SK-N-SH (cell line): ENCODE data around the gene ZC3H8. TPM values are rescaled to one million over a fixed set of nuclear protein-coding genes. Genes with fewer than 3 reads are reported as not detected.

Experiments used
- CTCF ChIA-PET: fragments of 300-600, 350-600 bp; formaldehyde crosslinking; extraction: SDS; loops from one replicate; lab custom pipeline; 2021; lab: Yijun Ruan, JAX
- POLR2A ChIA-PET: fragments of 350-600 bp; sonication (Branson Sonifier 250); formaldehyde crosslinking; extraction: SDS; loops from one replicate; lab custom pipeline; 2020; ENCODE audit warnings: antibody characterized with exemption, inconsistent platforms; lab: Yijun Ruan, JAX
- DNase-seq: peaks from one replicate; pipeline ENCODE4 v3.0.0; 2012
- H2AFZ ChIP-seq: fragments of 200-600 bp; sonication (generic); 2 replicates; pipeline ENCODE4 v1.8.1; 2016; ENCODE audit warnings: antibody characterized with exemption, mild to moderate bottlenecking, low read depth
- H3F3A ChIP-seq: fragments of 200-600 bp; sonication (generic); replicated peaks from 2 replicates; pipeline ENCODE3; 2016; ENCODE audit warnings: antibody characterized with exemption, mild to moderate bottlenecking; ENCODE audit not compliant: insufficient read depth
- H3K27ac ChIP-seq, 2 experiments: fragments of 200-500 bp in 1 of 2; fragments of 200-600 bp in 1 of 2; sonication (Bioruptor generic) in 1 of 2; sonication (generic), shearing (Covaris generic) in 1 of 2; 2 replicates each; pipeline versions ENCODE4 v1.5.1 to v1.6.1; 2014 to 2016; ENCODE audit warnings: low read depth in 2 of 2, inconsistent platforms in 1 of 2, low read length in 1 of 2, mild to moderate bottlenecking in 1 of 2, mixed read lengths in 1 of 2
- H3K27me3 ChIP-seq: fragments of 200-600 bp; sonication (generic), shearing (Covaris generic); 2 replicates; pipeline ENCODE4 v1.6.1; 2016; ENCODE audit warnings: mixed run types; ENCODE audit not compliant: insufficient read depth
- H3K36me3 ChIP-seq, 2 experiments: fragments of 200-500 bp in 1 of 2; fragments of 200-600 bp in 1 of 2; sonication (Bioruptor generic) in 1 of 2; sonication (generic) in 1 of 2; replicated peaks in 1 of 2; 2 replicates each; pipeline versions ENCODE3 to v1.5.1; 2014 to 2016; ENCODE audit warnings: low read length in 1 of 2, mild to moderate bottlenecking in 1 of 2; ENCODE audit not compliant: insufficient read depth in 2 of 2, control insufficient read depth in 1 of 2
- H3K4me1 ChIP-seq, 2 experiments: fragments of 200-500 bp in 1 of 2; fragments of 200-600 bp in 1 of 2; sonication (Bioruptor generic) in 1 of 2; sonication (generic), shearing (Covaris generic) in 1 of 2; 2 replicates each; pipeline versions ENCODE4 v1.5.1 to v1.6.1; 2014 to 2016; ENCODE audit warnings: low read depth in 1 of 2, low read length in 1 of 2, mixed run types in 1 of 2; ENCODE audit not compliant: insufficient read depth in 2 of 2, control insufficient read depth in 1 of 2
- H3K4me2 ChIP-seq: fragments of 200-600 bp; sonication (generic), shearing (Covaris generic); 2 replicates; pipeline ENCODE4 v1.6.1; 2017; ENCODE audit warnings: mixed run types
- H3K4me3 ChIP-seq, 2 experiments: fragments of 200-500 bp in 1 of 2; fragments of 200-600 bp in 1 of 2; sonication (Bioruptor generic) in 1 of 2; sonication (generic), shearing (Covaris generic) in 1 of 2; 2 replicates each; pipeline versions ENCODE4 v1.5.1 to v1.8.1; 2014 to 2016; ENCODE audit warnings: low read depth in 2 of 2, inconsistent platforms in 1 of 2, low read length in 1 of 2, mild to moderate bottlenecking in 1 of 2, mixed read lengths in 1 of 2, moderate library complexity in 1 of 2
- H3K79me2 ChIP-seq: fragments of 200-600 bp; sonication (generic); 2 replicates; pipeline ENCODE4 v1.8.1; 2017; ENCODE audit warnings: mild to moderate bottlenecking; ENCODE audit not compliant: insufficient read depth
- H3K9ac ChIP-seq: fragments of 200-600 bp; sonication (generic); 2 replicates; pipeline ENCODE4 v1.6.1; 2017; ENCODE audit warnings: mixed run types
- H3K9me2 ChIP-seq: fragments of 200-600 bp; sonication (generic); 2 replicates; pipeline ENCODE4 v1.6.1; 2017; ENCODE audit warnings: mixed run types
- H3K9me3 ChIP-seq: fragments of 200-600 bp; sonication (generic); 2 replicates; pipeline ENCODE4 v1.6.1; 2017; ENCODE audit warnings: mixed run types, mild to moderate bottlenecking, moderate library complexity
- H4K20me1 ChIP-seq: fragments of 200-600 bp; sonication (generic); 2 replicates; pipeline ENCODE4 v1.6.1; 2017; ENCODE audit warnings: mild to moderate bottlenecking, mixed run types; ENCODE audit not compliant: insufficient read depth
- CTCF ChIP-seq: fragments of 200-600 bp; sonication (generic); IDR thresholded peaks from 2 replicates; pipeline ENCODE4 v1.6.1; 2017; ENCODE audit warnings: antibody characterized with exemption, mild to moderate bottlenecking, moderate library complexity
- ELF1 ChIP-seq: IDR thresholded peaks from 2 replicates; pipeline ENCODE4 v1.4.0; 2012
- EP300 ChIP-seq, 2 experiments: IDR thresholded peaks; 2 replicates each; pipeline versions ENCODE4 v1.4.0 to v1.6.1; 2012; ENCODE audit warnings: borderline replicate concordance in 1 of 2, low read depth in 1 of 2, low read length in 1 of 2
- EZH2phosphoT487 ChIP-seq: fragments of 200-600 bp; sonication (generic); IDR thresholded peaks from 2 replicates; pipeline ENCODE4 v1.6.1; 2017; ENCODE audit warnings: low read depth, mixed run types, mild to moderate bottlenecking, antibody characterized with exemption, moderate library complexity, borderline replicate concordance
- FOXM1 ChIP-seq: IDR thresholded peaks from 2 replicates; pipeline ENCODE4 v1.4.0; 2012; ENCODE audit warnings: low read depth, mild to moderate bottlenecking
- GATA2 ChIP-seq: sonication (generic); formaldehyde crosslinking; IDR thresholded peaks from 2 replicates; pipeline ENCODE4 v1.5.0; 2020; ENCODE audit warnings: mild to moderate bottlenecking, missing genetic modification reagents
- JUND ChIP-seq: IDR thresholded peaks from 2 replicates; pipeline ENCODE4 v1.4.0; 2012
- MEF2A ChIP-seq: IDR thresholded peaks from 2 replicates; pipeline ENCODE4 v1.4.0; 2012; ENCODE audit warnings: low read depth, borderline replicate concordance
- NRF1 ChIP-seq: IDR thresholded peaks from 2 replicates; pipeline ENCODE4 v1.6.1; 2012; ENCODE audit warnings: low read depth, mild to moderate bottlenecking, low read length
- RAD21 ChIP-seq: IDR thresholded peaks from 2 replicates; pipeline ENCODE4 v1.6.1; 2012; ENCODE audit warnings: mild to moderate bottlenecking, low read length
- RCOR1 ChIP-seq: fragments of 150-350 bp; IDR thresholded peaks from 2 replicates; pipeline ENCODE4 v1.6.1; 2017; ENCODE audit warnings: antibody characterized with exemption, low read length
- REST ChIP-seq: IDR thresholded peaks from 2 replicates; pipeline ENCODE4 v1.6.1; 2012; ENCODE audit warnings: mild to moderate bottlenecking, low read depth, low read length, moderate library complexity
- RXRA ChIP-seq: IDR thresholded peaks from 2 replicates; pipeline ENCODE4 v1.4.0; 2012; ENCODE audit warnings: low read depth, mild to moderate bottlenecking, borderline replicate concordance
- SIN3A ChIP-seq: IDR thresholded peaks from 2 replicates; pipeline ENCODE4 v1.6.1; 2012; ENCODE audit warnings: low read depth, mild to moderate bottlenecking, low read length, moderate library complexity, borderline replicate concordance
- SMC3 ChIP-seq: IDR thresholded peaks from 2 replicates; pipeline ENCODE4 v1.6.1; 2012; ENCODE audit warnings: low read depth, low read length, improper control_type of control experiment
- TAF1 ChIP-seq: IDR thresholded peaks from 2 replicates; pipeline ENCODE4 v1.6.1; 2012; ENCODE audit warnings: low read depth, mild to moderate bottlenecking, low read length, moderate library complexity, borderline replicate concordance
- TCF12 ChIP-seq: IDR thresholded peaks from 2 replicates; pipeline ENCODE4 v1.4.0; 2012
- USF2 ChIP-seq: fragments of 150-350 bp; IDR thresholded peaks from 2 replicates; pipeline ENCODE4 v1.6.1; 2017; ENCODE audit warnings: antibody characterized with exemption, low read length, low read depth, borderline replicate concordance
- ZBTB33 ChIP-seq: IDR thresholded peaks from 2 replicates; pipeline ENCODE4 v1.4.0; 2012; ENCODE audit warnings: low read depth, borderline replicate concordance
- WGBS: methylation state at CpG from one replicate; pipeline ENCODE4 v1.1.6; 2017; ENCODE audit warnings: low lambda C conversion rate; 5-methylcytosine and 5-hydroxymethylcytosine counted together
- polyA plus RNA-seq, 3 experiments: library from polyadenylated mRNA; depleted of rRNA; stranded (reverse); fragments of >200 nt; gene quantifications; 2 replicates each; pipeline ENCODE4 v1.2.3, GENCODE V29; 2012

Gene ZC3H8
- polyA plus RNA-seq, 1 of the 3 experiments (the other 2 are of a cell fraction): 3.3 TPM

- TF ChIP-seq CTCF (no peak), RXRA (no peak), ELF1 (no peak), SMC3 (no peak), FOXM1 (no peak), USF2 (no peak)
Measured at GRCh38 chr2:112204411-112204810, 50.4 kb downstream of the ZC3H8 start (continued).

- Histone ChIP-seq H3K9me3 (peaks cover 18% of the 10 kb centered on the region; the same call in 1 of the 2 replicates), H3K4me3 (no peak overlapping the region), H3F3A (no peaks in the 10 kb centered on the region), H3K36me3 (no peaks in the 10 kb centered on the region), H3K4me2 (no peak overlapping the region), H3K4me1 (peaks cover 0 to 2% of the 10 kb centered on the region in 2 experiments; a peak in 1 of 4 replicates), H3K9me2 (no peaks in the 10 kb centered on the region), H3K27me3 (no peaks in the 10 kb centered on the region), H2AFZ (no peak overlapping the region), H3K9ac (no peak overlapping the region), H4K20me1 (no peaks in the 10 kb centered on the region), H3K79me2 (no peaks in the 10 kb centered on the region), H3K27ac (no peak overlapping the region)
- WGBS: 64% methylated on average over 3 of the region's 3 CpGs
- TF ChIP-seq EP300 (IDR thresholded peaks at IDR 0.05; ENCODE audit: borderline replicate concordance in 1 of 2, low read depth in 1 of 2, low read length in 1 of 2): no peak
- no peak for TF ChIP-seq SMC3
- no peak for TF ChIP-seq REST
- TF ChIP-seq FOXM1: no peak
- TF ChIP-seq NRF1: no peak
- TF ChIP-seq JUND: no peak
- TF ChIP-seq RAD21: no peak
- no peak for TF ChIP-seq SIN3A
- TF ChIP-seq EZH2phosphoT487: no peak
- no peak for TF ChIP-seq RCOR1
- TF ChIP-seq TAF1: no peak
- no peak for TF ChIP-seq TCF12
- no peak for TF ChIP-seq ZBTB33
- no peak for TF ChIP-seq GATA2
- TF ChIP-seq MEF2A: no peak
- ChIA-PET POLR2A (no interaction called here), CTCF (interaction anchor here (1.5 kb wide), 1 partner anchor 15 kb away, joined by 4 read pairs; no protein-coding TSS in a partner anchor)
- no peak for DNase-seq
Measured at GRCh38 chr2:112201696-112202430, 53.0 kb downstream of the ZC3H8 start.
